ENCODE results near the gene ADCY2. TPM values are rescaled to one million over a fixed set of nuclear protein-coding genes. Genes with fewer than 3 reads are reported as not detected.

Gene ADCY2
- total RNA-seq, 1 donor from 2014 or later = 0.95 TPM

DNA sequence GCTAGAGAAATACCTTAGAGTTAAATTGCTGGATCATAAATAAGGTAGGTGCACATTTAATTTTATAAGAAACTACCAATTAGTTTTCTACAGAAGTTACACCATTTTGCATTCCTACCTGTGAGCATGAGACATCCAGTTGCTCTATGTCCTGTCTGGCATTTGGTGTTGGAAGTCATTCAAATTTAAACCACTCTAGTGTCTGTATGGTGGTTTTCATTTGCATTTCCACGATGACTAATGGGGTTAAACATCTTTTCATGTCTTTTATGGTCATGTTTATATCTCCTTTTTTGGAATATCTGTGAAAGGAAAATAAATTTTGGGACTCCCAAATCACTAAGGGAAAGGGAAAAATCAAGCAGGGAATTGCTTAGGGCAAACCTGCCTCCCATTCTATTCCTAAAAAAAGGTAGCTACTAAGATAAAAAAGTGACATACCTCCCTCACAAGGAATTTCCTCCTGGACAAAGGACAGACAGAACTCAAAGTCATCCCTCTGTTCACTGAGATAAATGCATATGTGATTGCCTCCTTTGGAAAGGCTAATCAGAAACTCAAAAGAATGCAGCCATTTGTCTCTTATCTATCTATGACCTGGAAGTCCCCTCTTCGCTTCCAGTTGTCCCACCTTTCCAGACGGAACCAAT lies 31.6 kb upstream of the ADCY2 start:
- peaks cover 9% of the 10 kb centered on the region for H3K9me3 Mint-ChIP-seq (ENCODE audit: low read depth)

DNA sequence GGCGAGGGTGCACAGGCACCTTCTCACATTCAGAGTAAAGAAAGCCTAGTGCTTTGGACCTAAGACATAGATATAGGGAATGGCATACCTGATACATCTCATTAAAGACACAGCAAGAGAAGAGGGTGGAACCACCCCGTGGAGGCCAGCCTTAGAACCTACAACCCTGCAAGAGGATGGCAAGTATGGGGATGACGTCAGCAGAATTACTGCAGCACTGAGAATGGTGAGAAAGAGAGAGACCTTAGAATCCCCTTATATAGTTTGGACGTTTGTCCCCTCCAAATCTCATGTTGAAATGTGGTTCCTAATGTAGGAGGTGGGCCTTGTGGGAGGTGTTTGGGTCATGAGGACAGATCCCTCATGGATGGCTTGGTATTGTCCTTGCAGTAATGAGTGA lies 28.2 kb upstream of the ADCY2 start:
- no peak overlapping the region for H3K4me3 Mint-ChIP-seq (ENCODE audit: unreplicated experiment)
- no peak for DNase-seq (ENCODE audit: low spot score)
- no peaks in the 10 kb centered on the region for H3K36me3 Mint-ChIP-seq (ENCODE audit: low read depth)
- no peaks in the 10 kb centered on the region for H3K27me3 Mint-ChIP-seq (ENCODE audit: low read depth)
- H3K4me1 Mint-ChIP-seq (ENCODE audit: low read depth) = no peaks in the 10 kb centered on the region
- H3K27ac Mint-ChIP-seq (ENCODE audit: unreplicated experiment) = no peak overlapping the region
- TF ChIP-seq, protein P1, sequence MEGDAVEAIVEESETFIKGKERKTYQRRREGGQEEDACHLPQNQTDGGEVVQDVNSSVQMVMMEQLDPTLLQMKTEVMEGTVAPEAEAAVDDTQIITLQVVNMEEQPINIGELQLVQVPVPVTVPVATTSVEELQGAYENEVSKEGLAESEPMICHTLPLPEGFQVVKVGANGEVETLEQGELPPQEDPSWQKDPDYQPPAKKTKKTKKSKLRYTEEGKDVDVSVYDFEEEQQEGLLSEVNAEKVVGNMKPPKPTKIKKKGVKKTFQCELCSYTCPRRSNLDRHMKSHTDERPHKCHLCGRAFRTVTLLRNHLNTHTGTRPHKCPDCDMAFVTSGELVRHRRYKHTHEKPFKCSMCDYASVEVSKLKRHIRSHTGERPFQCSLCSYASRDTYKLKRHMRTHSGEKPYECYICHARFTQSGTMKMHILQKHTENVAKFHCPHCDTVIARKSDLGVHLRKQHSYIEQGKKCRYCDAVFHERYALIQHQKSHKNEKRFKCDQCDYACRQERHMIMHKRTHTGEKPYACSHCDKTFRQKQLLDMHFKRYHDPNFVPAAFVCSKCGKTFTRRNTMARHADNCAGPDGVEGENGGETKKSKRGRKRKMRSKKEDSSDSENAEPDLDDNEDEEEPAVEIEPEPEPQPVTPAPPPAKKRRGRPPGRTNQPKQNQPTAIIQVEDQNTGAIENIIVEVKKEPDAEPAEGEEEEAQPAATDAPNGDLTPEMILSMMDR (IDR thresholded peaks at IDR 0.05) = no peak
- peaks cover 5% of the 10 kb centered on the region for H3K9me3 Mint-ChIP-seq (ENCODE audit: low read depth)

More for the DNA sequence above, 31.6 kb upstream of the ADCY2 start:
- H3K4me1 Mint-ChIP-seq (ENCODE audit: low read depth) = no peaks in the 10 kb centered on the region
- no peaks in the 10 kb centered on the region for H3K36me3 Mint-ChIP-seq (ENCODE audit: low read depth)
- no peaks in the 10 kb centered on the region for H3K27me3 Mint-ChIP-seq (ENCODE audit: low read depth)
- TF ChIP-seq, protein P1 (IDR thresholded peaks at IDR 0.05) = no peak
- no peak for DNase-seq (ENCODE audit: low spot score)
- no peak overlapping the region for H3K4me3 Mint-ChIP-seq (ENCODE audit: unreplicated experiment)
- H3K27ac Mint-ChIP-seq (ENCODE audit: unreplicated experiment) = no peak overlapping the region

DNA sequence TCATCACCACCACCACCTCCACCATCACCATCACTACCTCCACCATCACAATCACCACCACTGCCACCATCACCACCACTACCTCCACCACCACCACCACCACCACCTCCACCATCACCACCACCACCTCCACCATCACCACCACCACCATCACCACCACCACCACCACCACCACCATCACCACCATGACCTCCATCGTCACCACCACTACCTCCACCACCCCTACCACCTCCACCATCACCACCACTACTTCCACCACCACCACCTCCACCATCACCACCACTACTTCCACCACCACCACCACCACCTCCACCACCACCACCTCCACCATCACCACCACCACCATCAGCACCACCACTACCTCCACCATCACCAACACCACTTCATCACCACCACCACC lies 23.5 kb upstream of the ADCY2 start:
- peaks cover 4% of the 10 kb centered on the region for H3K27me3 Mint-ChIP-seq (ENCODE audit: low read depth)
- H3K4me1 Mint-ChIP-seq (ENCODE audit: low read depth) = no peaks in the 10 kb centered on the region
- H3K27ac Mint-ChIP-seq (ENCODE audit: unreplicated experiment) = no peak overlapping the region
- H3K4me3 Mint-ChIP-seq (ENCODE audit: unreplicated experiment) = no peak overlapping the region
- DNase-seq (ENCODE audit: low spot score) = peak; percentile 100
- no peaks in the 10 kb centered on the region for H3K36me3 Mint-ChIP-seq (ENCODE audit: low read depth)
- TF ChIP-seq, protein P1 (IDR thresholded peaks at IDR 0.05) = no peak
- H3K9me3 Mint-ChIP-seq (ENCODE audit: low read depth) = peaks cover 5% of the 10 kb centered on the region

DNA sequence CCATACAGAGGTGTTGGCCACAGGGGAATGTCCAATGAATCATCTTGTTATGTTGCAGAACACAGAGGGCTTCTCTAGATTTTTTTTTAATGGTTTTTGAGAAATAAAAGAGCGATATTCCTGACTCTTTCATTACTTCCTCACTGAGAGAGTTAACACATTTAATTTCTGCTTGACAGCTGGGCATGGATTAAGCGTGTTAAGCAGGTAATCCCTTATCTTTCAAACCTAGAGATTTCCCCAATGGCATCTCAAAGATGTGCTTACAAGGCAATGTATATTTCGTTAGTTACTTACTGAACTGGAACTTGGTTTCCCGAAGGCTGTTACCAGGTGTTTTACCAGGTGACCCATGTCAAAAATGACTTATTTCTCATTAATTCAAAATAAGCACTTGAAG lies 21.8 kb upstream of the ADCY2 start:
- Mint-ChIP-seq H3K27me3 (ENCODE audit: low read depth) (peaks cover 6% of the 10 kb centered on the region), H3K36me3 (ENCODE audit: low read depth) (no peaks in the 10 kb centered on the region), H3K9me3 (ENCODE audit: low read depth) (no peaks in the 10 kb centered on the region), H3K27ac (ENCODE audit: unreplicated experiment) (no peak overlapping the region), H3K4me3 (ENCODE audit: unreplicated experiment) (no peak overlapping the region), H3K4me1 (ENCODE audit: low read depth) (no peaks in the 10 kb centered on the region)
- TF ChIP-seq, protein P1 (IDR thresholded peaks at IDR 0.05) = no peak
- no peak for DNase-seq (ENCODE audit: low spot score)

DNA sequence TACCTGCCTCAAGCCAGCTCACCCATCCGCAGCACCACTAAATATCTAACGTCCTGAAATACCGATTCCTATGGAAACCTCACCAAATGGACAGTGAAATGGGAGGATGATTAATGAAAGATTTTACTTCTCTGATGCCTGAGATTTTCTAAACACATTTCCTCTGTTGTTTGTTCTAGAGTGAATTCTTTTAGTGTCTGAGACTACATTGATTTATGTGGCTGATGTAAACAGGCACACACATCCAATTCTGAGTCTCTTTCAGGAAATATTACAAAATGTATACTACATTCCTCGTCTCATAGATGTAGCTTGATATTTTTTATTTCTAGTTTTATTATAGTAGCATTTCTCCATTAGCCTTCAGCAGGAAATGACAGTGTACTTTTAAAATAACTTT lies 20.5 kb upstream of the ADCY2 start:
- Mint-ChIP-seq H3K9me3 (ENCODE audit: low read depth) (no peaks in the 10 kb centered on the region), H3K27me3 (ENCODE audit: low read depth) (peaks cover 6% of the 10 kb centered on the region), H3K27ac (ENCODE audit: unreplicated experiment) (no peak overlapping the region), H3K4me3 (ENCODE audit: unreplicated experiment) (no peak overlapping the region), H3K4me1 (ENCODE audit: low read depth) (no peaks in the 10 kb centered on the region), H3K36me3 (ENCODE audit: low read depth) (no peaks in the 10 kb centered on the region)
- DNase-seq (ENCODE audit: low spot score) = no peak
- TF ChIP-seq, protein P1 (IDR thresholded peaks at IDR 0.05) = no peak

Data from chondrocyte (in vitro differentiated cells).